Measurements from ENCODE around the gene PTGFRN.

The PTGFRN gene

GRCh38 chr1:116944613-116945012, 34.9 kb downstream of the PTGFRN start:
- DNase-seq (ENCODE audit: low read depth), result no peak

DNA sequence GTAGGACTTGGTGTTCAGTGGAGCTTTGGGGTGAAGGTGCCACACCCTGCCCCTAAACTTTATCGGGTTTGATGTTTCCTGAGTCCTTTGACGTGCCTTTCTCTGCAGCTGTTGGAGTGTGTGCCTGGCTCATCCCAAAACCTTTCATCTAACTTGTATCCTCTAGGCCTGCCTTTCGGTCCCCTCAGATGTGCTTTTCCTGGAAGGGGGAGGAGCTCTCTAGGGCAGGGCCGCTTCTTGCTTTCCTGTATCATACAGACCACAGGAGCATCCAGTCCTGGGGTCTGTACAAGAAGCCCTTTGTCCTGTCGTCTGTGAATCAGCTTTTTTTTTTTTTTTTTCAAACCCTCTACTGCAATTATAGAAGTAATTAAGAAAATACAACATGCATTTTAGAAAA, 35.7 kb downstream of the PTGFRN start:
- no peak for DNase-seq (ENCODE audit: low read depth)

DNA sequence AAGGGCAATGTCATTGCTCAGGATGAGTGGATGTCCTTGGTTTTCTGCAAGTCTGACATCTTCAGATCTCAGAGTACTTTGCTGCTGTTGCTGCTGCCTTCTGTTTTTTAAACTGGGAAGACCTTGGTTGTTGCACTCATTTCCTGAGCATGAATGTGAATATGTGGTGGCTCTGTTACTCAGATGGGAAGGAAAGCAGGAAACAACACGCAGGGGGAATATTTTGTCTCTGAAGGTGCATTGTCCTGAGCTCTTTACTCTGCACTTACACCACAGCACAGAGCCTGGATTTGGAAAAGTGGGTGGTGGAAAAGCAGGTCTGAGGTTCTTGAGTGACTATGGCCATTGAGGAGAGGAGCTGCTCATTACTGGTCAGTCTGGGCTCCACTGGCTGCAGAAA, 36.3 kb downstream of the PTGFRN start:
- DNase-seq (ENCODE audit: low read depth), result no peak

- no peak for DNase-seq (ENCODE audit: low read depth)
Measured at GRCh38 chr1:116947092-116947860, 37.6 kb downstream of the PTGFRN start.

- no peak for DNase-seq (ENCODE audit: low read depth)
Measured at GRCh38 chr1:116948046-116948445, 38.3 kb downstream of the PTGFRN start.

- DNase-seq (ENCODE audit: low read depth), result no peak
Measured at GRCh38 chr1:116948642-116949041, 38.9 kb downstream of the PTGFRN start.

DNA sequence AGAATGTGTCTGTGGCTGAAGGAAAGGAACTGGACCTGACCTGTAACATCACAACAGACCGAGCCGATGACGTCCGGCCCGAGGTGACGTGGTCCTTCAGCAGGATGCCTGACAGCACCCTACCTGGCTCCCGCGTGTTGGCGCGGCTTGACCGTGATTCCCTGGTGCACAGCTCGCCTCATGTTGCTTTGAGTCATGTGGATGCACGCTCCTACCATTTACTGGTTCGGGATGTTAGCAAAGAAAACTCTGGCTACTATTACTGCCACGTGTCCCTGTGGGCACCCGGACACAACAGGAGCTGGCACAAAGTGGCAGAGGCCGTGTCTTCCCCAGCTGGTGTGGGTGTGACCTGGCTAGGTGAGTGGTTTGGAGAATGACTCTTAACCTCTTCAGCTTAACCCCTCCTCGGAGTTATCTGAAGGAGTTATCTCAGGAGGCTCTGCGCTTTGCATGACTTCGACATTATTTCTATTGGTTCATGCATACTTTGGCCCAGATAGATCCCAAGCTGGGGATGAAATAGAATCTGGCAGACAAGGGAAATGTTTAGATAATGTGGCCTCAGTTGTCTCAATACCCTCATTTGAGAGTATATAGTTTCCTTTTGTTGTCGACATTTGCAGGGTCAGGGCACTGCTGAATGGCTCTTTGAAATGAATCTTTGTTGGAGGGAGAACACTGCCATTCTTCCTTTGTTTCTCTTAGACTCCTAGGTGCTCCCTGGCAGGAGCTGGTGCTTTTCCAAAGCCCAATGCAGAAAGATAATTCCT, 39.7 kb downstream of the PTGFRN start:
- no peak for DNase-seq (ENCODE audit: low read depth)

DNA sequence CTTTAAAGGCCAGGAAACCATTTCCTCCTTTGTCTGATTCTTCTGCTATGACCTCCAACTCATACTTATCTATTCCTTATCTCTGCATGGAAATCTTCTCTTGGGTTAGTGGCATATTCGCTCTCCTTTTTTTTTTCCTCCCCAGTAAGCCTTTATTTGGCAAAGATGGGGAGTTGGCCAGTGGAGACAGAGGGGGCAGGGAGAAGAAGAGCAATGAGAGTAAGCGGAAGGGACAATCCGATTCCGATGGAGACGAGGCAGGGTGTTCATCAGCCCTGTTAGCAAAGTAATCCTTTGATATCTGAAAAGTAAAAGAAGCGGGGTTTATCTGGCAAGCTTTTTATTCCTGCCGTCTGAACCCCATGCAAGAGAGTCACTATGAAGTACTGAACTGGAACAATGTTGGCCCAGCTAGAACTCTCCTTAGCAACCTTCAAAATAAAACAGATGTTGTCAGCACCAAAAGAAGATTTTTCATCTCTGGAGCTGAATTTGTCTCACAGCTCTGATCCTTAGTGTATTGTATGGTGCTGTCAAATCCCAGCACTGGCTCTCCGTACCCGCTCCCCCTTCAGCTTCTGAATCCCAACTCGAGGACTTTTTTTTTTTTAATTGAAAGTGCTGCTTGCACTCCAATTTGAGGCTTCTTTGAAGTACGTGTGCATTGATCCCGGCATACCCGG, 40.9 kb downstream of the PTGFRN start:
- no peak for DNase-seq (ENCODE audit: low read depth)

DNA sequence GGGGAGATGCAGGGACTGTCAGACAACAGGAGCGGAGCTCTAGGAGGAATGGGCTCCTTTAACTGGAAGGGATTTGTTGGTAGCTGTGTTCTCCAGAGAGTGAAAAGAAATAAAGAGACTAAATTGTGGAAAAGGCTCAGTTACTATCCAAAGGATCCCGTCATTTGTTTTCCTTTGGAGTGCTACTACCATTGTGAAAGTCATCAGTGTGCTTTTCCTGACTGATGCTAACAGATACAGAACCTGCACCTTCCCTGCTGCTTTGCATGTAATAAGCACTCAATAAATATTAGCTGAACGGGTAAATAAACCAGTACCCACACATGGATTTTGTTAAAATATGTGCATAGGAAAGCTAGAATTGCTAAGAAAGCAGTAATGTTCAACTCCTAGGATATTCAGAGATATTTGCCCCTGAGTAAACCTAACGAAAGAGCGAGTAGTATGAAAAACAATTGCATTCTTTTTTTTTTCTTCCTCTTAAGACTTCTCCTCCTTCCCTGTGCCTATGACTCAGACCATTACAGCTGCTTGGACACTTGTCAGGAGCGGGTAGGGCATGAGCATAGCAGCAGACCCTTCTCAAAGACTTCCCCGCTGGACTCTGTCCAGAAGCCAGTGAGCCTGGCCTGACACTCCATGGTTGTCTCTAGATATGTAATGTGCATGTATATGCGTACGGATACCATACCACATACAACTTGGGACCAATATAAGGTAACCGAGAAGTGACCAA, 41.7 kb downstream of the PTGFRN start:
- DNase-seq (ENCODE audit: low read depth), result no peak

- no peak for DNase-seq (ENCODE audit: low read depth)
Measured at GRCh38 chr1:116952738-116953275, 43.1 kb downstream of the PTGFRN start.

DNA sequence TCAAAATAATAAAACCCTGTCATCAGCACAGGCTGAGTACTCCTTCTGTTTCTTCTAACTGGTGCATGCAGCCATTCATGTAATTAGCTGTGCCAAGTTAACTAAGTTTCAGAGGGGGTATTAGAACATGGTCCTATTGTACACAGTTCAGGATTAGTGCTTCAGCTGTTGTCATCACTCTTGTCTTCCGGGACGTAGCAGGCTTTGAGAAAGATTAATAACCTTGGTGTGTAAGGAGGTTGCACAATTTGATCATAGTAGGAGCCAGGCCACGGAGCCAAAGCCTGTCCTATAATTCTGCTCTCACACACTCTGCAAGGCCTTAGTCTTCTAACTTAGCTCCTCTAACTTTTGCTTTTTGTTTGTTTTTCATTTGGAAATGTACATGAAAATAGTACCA, 44.7 kb downstream of the PTGFRN start:
- no peak for DNase-seq (ENCODE audit: low read depth)

DNA sequence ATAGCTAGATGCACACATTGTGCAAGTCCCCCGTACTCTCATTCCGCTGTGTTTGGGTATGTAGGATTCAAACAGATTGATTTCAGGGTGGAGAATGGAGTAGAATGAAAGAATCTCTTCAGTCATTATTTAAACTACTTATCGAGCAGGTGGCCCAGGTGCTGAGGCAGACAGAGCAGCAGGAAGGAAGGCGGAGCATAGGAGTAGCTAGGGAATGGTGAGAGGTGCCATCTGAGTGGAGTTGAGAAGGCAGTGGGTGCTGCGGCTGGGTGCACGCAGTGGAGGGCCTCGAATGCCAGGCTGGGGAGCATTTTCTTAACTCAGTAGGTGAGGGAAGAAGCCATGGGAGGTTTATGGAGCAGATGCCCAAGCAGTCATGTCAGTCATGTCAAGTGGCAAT, 46.7 kb downstream of the PTGFRN start:
- DNase-seq (ENCODE audit: low read depth), result no peak

DNA sequence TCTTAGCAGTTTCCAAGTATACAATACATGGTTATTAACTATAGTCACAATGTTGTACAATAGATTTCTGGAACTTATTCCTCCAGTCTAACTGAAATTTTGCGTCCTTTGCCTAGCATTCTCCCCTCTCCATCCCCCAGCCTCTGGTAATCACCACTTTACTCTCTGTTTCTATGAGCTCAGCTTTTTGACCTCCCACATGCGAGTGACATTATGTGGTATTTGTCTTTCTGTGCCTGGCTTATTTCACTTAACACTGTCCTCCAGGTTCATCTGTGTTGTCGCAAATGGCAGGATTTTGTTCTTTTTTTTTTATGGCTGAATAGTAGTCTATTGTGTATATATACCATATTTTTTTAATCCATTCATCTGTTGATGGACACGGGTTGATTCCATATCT, 47.9 kb downstream of the PTGFRN start:
- no peak for DNase-seq (ENCODE audit: low read depth)

DNA sequence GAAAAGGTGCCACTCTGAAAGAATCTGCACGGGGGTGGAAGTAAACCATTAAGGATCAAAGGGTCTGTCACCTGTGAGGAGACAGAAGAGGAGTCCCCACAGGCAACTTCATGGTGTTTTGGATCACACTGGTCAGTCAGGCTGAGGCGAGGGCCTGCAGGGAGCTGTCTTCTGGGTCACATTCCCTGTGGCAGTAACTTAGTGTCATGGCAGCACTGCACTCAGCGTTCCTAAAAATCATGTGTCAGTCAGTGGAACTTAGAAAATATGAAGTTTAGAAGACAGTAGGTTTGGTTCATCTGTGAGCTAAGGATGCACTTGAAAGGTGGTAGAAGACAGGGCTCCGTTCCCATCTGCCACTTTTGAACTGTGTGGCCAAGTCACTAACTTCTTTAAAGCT, 48.4 kb downstream of the PTGFRN start:
- DNase-seq (ENCODE audit: low read depth), result no peak

DNA sequence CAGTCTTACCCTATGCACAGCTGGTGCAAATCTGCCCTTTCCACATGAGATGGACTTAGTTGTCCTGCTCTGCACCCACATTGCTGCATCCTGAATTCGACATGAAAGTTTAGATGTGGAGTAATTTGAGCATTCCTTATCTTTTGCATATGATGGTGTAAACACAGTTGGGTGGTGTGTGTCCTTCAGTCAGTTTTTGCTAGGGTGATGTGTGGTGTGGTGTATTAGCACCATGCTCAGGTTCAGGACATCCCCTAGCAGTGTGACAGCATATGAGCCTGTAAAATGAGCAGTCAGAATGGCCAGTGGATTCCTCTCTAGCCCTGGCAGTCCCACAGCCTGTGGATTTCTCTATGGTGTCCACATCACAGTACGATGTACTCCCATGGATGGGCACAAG, 49.3 kb downstream of the PTGFRN start:
- DNase-seq (ENCODE audit: low read depth), result no peak

GRCh38 chr1:116961606-116962005, 51.9 kb downstream of the PTGFRN start:
- no peak for DNase-seq (ENCODE audit: low read depth)

DNA sequence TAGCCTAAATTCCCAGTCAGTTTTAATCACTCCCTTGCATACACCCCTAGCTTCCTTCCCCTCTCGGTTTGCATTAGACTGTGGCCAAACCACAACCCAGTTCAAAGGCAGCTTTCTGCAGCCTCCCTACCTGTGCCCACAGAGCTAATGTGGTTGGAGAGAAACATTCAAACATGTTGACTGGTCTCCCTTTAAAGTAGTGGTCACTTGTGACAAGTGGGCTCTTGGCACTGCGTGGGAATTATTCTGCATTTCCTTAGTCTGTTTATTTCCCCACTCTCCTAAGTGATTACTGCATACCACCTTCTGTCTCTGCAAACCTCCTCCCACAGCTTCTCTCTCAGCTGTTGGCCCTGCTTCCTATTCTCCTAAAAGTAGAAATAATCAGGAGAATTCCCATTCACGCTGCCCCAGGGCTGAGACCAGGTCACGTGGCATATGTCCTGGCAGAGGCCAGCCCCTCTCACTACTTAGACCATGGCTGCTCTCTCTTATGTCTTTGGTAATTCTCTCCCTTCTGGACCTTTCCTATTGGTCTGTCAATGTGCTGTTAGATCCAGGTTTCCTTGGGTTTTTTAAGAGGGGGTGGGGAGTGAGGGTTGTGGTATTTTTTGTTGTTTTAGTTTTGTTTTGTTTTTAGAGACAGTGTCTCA, 53.4 kb downstream of the PTGFRN start:
- DNase-seq (ENCODE audit: low read depth), result no peak

DNA sequence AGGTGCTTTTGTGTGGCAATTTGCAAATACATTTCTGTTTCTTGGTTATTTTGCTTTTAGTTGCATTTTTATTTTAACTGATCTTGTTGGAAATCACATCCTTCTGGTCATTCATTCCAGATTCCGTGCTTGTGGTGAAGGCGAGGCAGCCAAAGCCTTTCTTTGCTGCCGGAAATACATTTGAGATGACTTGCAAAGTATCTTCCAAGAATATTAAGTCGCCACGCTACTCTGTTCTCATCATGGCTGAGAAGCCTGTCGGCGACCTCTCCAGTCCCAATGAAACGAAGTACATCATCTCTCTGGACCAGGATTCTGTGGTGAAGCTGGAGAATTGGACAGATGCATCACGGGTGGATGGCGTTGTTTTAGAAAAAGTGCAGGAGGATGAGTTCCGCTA, 57.1 kb downstream of the PTGFRN start:
- DNase-seq (ENCODE audit: low read depth), result no peak

DNA sequence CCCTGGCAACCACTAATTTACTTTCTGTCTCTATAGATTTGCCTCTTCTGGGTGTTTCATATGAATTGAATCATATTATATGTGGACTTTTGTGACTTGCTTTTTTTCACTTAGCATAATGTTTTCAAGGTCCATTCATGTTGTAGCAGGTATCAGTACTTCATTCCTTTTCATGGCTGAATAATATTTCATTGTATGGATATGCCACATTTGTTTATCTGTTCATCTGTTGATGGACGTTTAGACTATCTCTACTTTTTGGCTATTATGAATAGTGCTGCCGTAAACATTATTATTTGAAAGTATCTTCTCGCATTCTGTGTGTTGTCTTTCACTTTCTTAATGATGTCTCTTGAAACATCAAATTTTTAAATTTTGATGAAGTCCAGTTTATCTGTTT, 59.0 kb downstream of the PTGFRN start:
- no peak for DNase-seq (ENCODE audit: low read depth)

DNA sequence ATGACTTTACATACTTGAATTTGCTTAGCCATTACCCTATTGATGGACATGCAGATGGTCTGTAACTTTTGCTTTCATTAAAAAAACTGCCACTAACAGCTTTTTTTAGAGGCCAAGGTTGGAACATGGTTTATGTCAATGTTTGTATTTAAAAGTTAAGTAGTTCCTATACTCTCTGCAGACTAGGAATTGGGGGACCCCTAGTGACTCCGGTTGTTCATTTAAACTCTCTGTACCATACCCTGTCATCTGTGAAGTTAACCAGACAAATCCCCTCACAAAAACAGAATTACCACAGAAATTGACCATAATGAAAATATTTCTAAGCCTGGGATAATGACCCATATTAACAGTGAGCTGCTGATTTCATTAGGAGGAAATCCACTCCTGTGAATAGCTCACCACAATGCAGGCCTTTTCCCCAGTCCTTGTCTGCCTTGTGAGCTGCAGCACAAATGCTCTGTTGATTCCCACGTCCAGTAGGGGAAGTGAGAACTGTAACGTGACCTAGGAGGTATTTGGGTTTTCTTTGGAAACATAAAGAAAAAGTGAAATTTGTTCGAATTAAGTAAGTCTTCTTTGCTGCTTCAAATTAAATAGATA, 61.6 kb downstream of the PTGFRN start:
- no peak for DNase-seq (ENCODE audit: low read depth)
